Activated CD4-positive, alpha-beta memory T cell treated with anti-CD3 and anti-CD28 coated beads for 36 hours (primary cell): Measurements from ENCODE around the gene GOLGA6L26. TPM values are rescaled to one million over a fixed set of nuclear protein-coding genes. Genes with fewer than 3 reads are reported as not detected.
"Not testable (repeated sequence)": the region's sequence is repeated elsewhere in the genome, so short reads cannot be mapped to it uniquely, and the experiment has no call there.

Experiments used
- CTCF ChIA-PET: fragments of 350-600 bp; sonication (Branson Sonifier 250); formaldehyde crosslinking; loops from one replicate; lab custom pipeline; 2021; ENCODE audit warnings: antibody characterized with exemption, inconsistent platforms; lab: Charles Lee
- POLR2A ChIA-PET: fragments of 350-600 bp; sonication (Branson Sonifier 250); formaldehyde crosslinking; loops from one replicate; lab custom pipeline; 2021; ENCODE audit warnings: antibody characterized with exemption; lab: Charles Lee
- DNase-seq: peaks from one replicate; pipeline ENCODE4 v3.0.0-alpha.2; 2020
- H3K27ac Mint-ChIP-seq: one replicate; pipeline ENCODE4 v1.8.0; 2021; ENCODE audit warnings: mixed read lengths
- H3K27me3 Mint-ChIP-seq: one replicate; pipeline ENCODE4 v1.8.0; 2021; ENCODE audit warnings: mixed read lengths
- H3K36me3 Mint-ChIP-seq: one replicate; pipeline ENCODE4 v1.8.0; 2021; ENCODE audit warnings: mixed read lengths
- H3K4me1 Mint-ChIP-seq: one replicate; pipeline ENCODE4 v1.8.0; 2021; ENCODE audit warnings: low read depth, mixed read lengths
- H3K4me3 Mint-ChIP-seq: one replicate; pipeline ENCODE4 v1.8.0; 2021; ENCODE audit warnings: mild to moderate bottlenecking, mixed read lengths
- H3K9me3 Mint-ChIP-seq: one replicate; pipeline ENCODE4 v1.8.0; 2021; ENCODE audit warnings: mixed read lengths
- intact Hi-C: fragments of 100-400 bp; cut with micrococcal nuclease; formaldehyde crosslinking; loops from one replicate; pipeline ENCODE4 v1.15.1; 2023
- total RNA-seq, 2 experiments: library from RNA; stranded (reverse); gene quantifications; one replicate each; pipeline ENCODE4 v1.2.3, GENCODE V29; 2021

GOLGA6L26 gene
- total RNA-seq, 2 experiments from 2014 or later, result not detected

GRCh38 chr15:23311233-23311632 lies 22.8 kb downstream of the GOLGA6L26 start:
- H3K9me3 Mint-ChIP-seq, H3K4me3 Mint-ChIP-seq, CTCF ChIA-PET, H3K27me3 Mint-ChIP-seq, H3K27ac Mint-ChIP-seq, DNase-seq, POLR2A ChIA-PET, intact Hi-C loops: not testable (repeated sequence)
- peaks cover 15% of the 10 kb centered on the region for H3K36me3 Mint-ChIP-seq
- H3K4me1 Mint-ChIP-seq, result peaks cover 10% of the 10 kb centered on the region

DNA sequence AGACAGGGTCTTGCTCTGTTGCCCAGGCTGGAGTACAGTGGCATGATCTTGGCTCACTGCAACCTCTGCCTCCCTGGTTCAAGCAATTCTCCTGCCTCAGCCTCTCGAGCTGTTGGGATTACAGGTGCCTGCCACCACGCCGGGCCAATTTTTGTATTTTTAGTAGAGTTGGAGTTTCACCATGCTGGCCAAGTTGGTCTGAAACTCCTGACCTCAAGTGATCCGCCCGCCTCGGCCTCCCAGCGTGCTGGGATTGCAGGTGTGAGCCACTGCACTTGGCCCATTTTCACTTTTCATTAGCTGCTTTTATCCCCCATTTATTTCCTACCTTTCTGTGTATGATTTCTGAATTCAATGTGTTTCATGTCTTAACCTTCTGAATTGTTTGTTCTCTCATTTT lies 28.1 kb downstream of the GOLGA6L26 start:
- peaks cover 18% of the 10 kb centered on the region for H3K4me1 Mint-ChIP-seq
- POLR2A ChIA-PET, intact Hi-C loops, H3K4me3 Mint-ChIP-seq, H3K27me3 Mint-ChIP-seq, H3K27ac Mint-ChIP-seq, H3K9me3 Mint-ChIP-seq, CTCF ChIA-PET, DNase-seq: not testable (repeated sequence)
- H3K36me3 Mint-ChIP-seq, result peaks cover 15% of the 10 kb centered on the region

DNA sequence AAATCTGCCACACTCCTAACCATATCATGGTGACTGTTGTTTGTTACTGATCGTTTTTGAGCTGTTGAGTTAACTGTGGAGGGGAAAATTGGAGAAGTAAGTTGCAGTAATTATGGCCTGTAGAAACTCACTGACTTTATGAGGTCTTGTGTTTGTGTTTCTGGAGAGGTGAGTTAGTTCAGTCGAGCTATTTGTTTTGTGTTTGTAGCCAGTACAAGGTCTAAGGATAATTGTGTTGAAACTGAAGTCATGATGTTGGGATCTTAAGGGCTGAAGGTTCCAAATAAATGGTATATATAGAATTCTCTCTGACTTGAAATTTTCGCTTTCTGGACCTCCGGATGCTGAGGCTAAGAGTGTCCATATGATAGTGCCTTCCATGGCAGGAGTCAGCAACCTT lies 29.2 kb downstream of the GOLGA6L26 start:
- Mint-ChIP-seq H3K36me3 (peaks cover 13% of the 10 kb centered on the region), H3K4me3 (peak overlapping the region; percentile 82), H3K4me1 (peaks cover 18% of the 10 kb centered on the region)
- DNase-seq, CTCF ChIA-PET, H3K9me3 Mint-ChIP-seq, H3K27me3 Mint-ChIP-seq, POLR2A ChIA-PET, intact Hi-C loops, H3K27ac Mint-ChIP-seq: not testable (repeated sequence)

DNA sequence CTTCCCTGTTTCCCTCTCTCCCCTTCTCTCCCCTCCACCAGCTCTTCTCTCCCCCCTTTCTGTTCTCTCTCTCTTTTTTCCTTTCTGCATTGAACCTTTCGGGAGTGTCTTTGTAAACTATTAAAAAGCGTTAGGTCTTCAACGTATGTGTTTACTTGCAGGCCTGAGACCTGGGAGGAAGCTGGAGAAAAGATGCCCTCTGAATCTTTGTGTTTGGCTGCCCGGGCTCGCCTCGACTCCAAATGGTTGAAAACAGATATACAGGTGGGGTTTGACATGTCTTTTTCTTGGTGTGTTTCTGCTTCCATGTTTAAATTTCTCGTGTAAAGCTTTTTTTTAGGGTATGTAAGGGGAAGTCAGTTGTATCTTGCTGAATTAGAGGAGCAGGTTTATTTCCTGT lies 29.7 kb downstream of the GOLGA6L26 start:
- peak overlapping the region; percentile 82 for H3K4me3 Mint-ChIP-seq

GRCh38 chr15:23303654-23304053 lies 30.3 kb downstream of the GOLGA6L26 start:
- H3K27ac Mint-ChIP-seq, result peak overlapping the region; percentile 42
- H3K9me3 Mint-ChIP-seq, intact Hi-C loops, H3K36me3 Mint-ChIP-seq, POLR2A ChIA-PET, H3K27me3 Mint-ChIP-seq, CTCF ChIA-PET: not testable (repeated sequence)
- peak; percentile 16 for DNase-seq
- H3K4me1 Mint-ChIP-seq, result peaks cover 18% of the 10 kb centered on the region
- peak overlapping the region; percentile 82 for H3K4me3 Mint-ChIP-seq

More for the DNA sequence above, 29.7 kb downstream of the GOLGA6L26 start:
- CTCF ChIA-PET, POLR2A ChIA-PET, H3K27ac Mint-ChIP-seq, intact Hi-C loops, H3K9me3 Mint-ChIP-seq, H3K27me3 Mint-ChIP-seq, H3K36me3 Mint-ChIP-seq: not testable (repeated sequence)
- DNase-seq, result peak; percentile 8
- H3K4me1 Mint-ChIP-seq, result peaks cover 18% of the 10 kb centered on the region

DNA sequence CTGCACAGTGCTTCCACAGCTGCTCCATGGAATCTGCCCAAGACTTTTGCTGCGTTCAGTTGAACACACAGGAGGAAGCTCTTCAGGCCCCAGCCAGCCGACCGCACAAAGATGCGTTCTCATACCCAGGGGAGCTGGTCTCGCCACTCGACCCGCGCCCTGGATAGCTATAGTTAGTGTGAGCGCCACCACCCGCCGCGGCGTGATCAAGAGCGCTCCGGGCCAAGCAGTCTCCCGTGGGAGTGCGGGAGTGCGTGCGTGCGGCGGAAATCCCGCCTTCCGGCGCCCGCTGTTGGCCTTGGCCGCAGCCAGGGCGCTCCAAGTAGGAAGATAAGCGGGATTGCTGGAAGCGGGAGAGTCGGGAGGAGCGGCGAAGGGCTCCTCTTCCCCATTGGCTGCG lies 30.8 kb downstream of the GOLGA6L26 start:
- H3K27ac Mint-ChIP-seq, H3K4me3 Mint-ChIP-seq, CTCF ChIA-PET, POLR2A ChIA-PET, DNase-seq, intact Hi-C loops, H3K27me3 Mint-ChIP-seq, H3K36me3 Mint-ChIP-seq, H3K9me3 Mint-ChIP-seq: not testable (repeated sequence)
- H3K4me1 Mint-ChIP-seq, result peaks cover 18% of the 10 kb centered on the region

Other genes starting within 250 kb of the GOLGA6L26 start
- not detected for gene GOLGA6L1, start 197.4 kb downstream of the GOLGA6L26 start, total RNA-seq
- gene GOLGA8S, start 20.6 kb upstream of the GOLGA6L26 start, total RNA-seq, result under 1 TPM in 1 of 2 experiments, not detected in 1; 0.05 TPM
- gene GOLGA6L2, start 113.0 kb upstream of the GOLGA6L26 start, total RNA-seq, result not detected
- 1 to 10 TPM; 3.3 to 3.8 TPM for gene MKRN3, start 231.5 kb upstream of the GOLGA6L26 start, total RNA-seq